IMR-90 (cell line): ENCODE data around the gene P3R3URF. TPM values are rescaled to one million over a fixed set of nuclear protein-coding genes. Genes with fewer than 3 reads are reported as not detected.

ENCODE experiments used
- ATAC-seq: fragments of 200-7000 bp; cut with Tn5 transposase; 2 replicates; pipeline ENCODE4 v1.9.1; 2020; ENCODE audit warnings: low read depth, mild to moderate bottlenecking, moderate library complexity
- BruUV-seq: library from RNA; stranded (reverse); fragments of 400-500 nt; replicated peaks from 2 replicates; lab custom pipeline; 2021; lab: Mats Ljungman, UMichigan
- CTCF ChIA-PET: fragments of 300-600 bp; formaldehyde crosslinking; extraction: SDS; loops from one replicate; lab custom pipeline; 2021; ENCODE audit warnings: antibody characterized with exemption; lab: Yijun Ruan, JAX
- POLR2A ChIA-PET: fragments of 300-600 bp; sonication (Branson Sonifier 250); formaldehyde crosslinking; loops from one replicate; lab custom pipeline; 2022; ENCODE audit warnings: antibody characterized with exemption; ENCODE audit not compliant: unreplicated experiment; lab: Charles Lee
- DNase-seq: peaks from one replicate; pipeline ENCODE4 v3.0.0; 2013
- H2AFZ ChIP-seq: replicated peaks from 2 replicates; pipeline ENCODE3; 2013; ENCODE audit warnings: low read length, mild to moderate bottlenecking; ENCODE audit not compliant: poor library complexity
- H2AK5ac ChIP-seq: 2 replicates; pipeline ENCODE4 v1.6.1; 2013; ENCODE audit warnings: low read depth, low read length, inconsistent platforms
- H2AK9ac ChIP-seq: replicated peaks from 2 replicates; pipeline ENCODE3; 2013; ENCODE audit warnings: mild to moderate bottlenecking, low read depth, low read length, moderate library complexity; ENCODE audit not compliant: poor library complexity
- H2BK120ac ChIP-seq: 2 replicates; pipeline ENCODE4 v1.6.1; 2013; ENCODE audit warnings: low read depth, low read length, inconsistent platforms
- H2BK15ac ChIP-seq: 3 replicates; pipeline ENCODE4 v1.6.1; 2013; ENCODE audit warnings: low read depth, low read length, inconsistent platforms
- H2BK20ac ChIP-seq: 2 replicates; pipeline ENCODE4 v1.6.1; 2013; ENCODE audit warnings: low read depth, mild to moderate bottlenecking, inconsistent platforms, low read length, moderate library complexity
- H2BK5ac ChIP-seq: 2 replicates; pipeline ENCODE4 v1.6.1; 2013; ENCODE audit warnings: mild to moderate bottlenecking, low read depth, low read length, inconsistent platforms; ENCODE audit not compliant: poor library complexity, severe bottlenecking
- H3K14ac ChIP-seq: replicated peaks from 2 replicates; pipeline ENCODE4 v1.6.1; 2013; ENCODE audit warnings: low read depth, low read length, inconsistent platforms
- H3K18ac ChIP-seq: 2 replicates; pipeline ENCODE4 v1.6.1; 2013; ENCODE audit warnings: low read depth, low read length, control low read depth
- H3K23ac ChIP-seq: 2 replicates; pipeline ENCODE4 v1.6.1; 2013; ENCODE audit warnings: low read depth, low read length, inconsistent platforms
- H3K27ac ChIP-seq: 2 replicates; pipeline ENCODE4 v1.5.1; 2013; ENCODE audit warnings: mild to moderate bottlenecking, control low read depth, low read length; ENCODE audit not compliant: insufficient read depth
- H3K27me3 ChIP-seq: 2 replicates; pipeline ENCODE4 v1.6.1; 2013; ENCODE audit warnings: low read length; ENCODE audit not compliant: control insufficient read depth, insufficient read depth
- H3K36me3 ChIP-seq: 2 replicates; pipeline ENCODE4 v1.6.1; 2013; ENCODE audit warnings: low read length, mixed read lengths; ENCODE audit not compliant: control insufficient read depth, insufficient read depth
- H3K4ac ChIP-seq: 2 replicates; pipeline ENCODE4 v1.6.1; 2013; ENCODE audit warnings: low read depth, low read length, inconsistent platforms
- H3K4me1 ChIP-seq: 2 replicates; pipeline ENCODE4 v1.6.1; 2013; ENCODE audit warnings: low read length, mixed read lengths; ENCODE audit not compliant: control insufficient read depth, insufficient read depth
- H3K4me2 ChIP-seq: 2 replicates; pipeline ENCODE4 v1.6.1; 2013; ENCODE audit warnings: low read depth, mild to moderate bottlenecking, control low read depth, low read length, moderate library complexity
- H3K4me3 ChIP-seq: 2 replicates; pipeline ENCODE4 v1.5.1; 2013; ENCODE audit warnings: low read depth, mild to moderate bottlenecking, control low read depth, low read length, moderate library complexity; ENCODE audit not compliant: insufficient read depth
- H3K56ac ChIP-seq: 2 replicates; pipeline ENCODE4 v1.6.1; 2013; ENCODE audit warnings: low read length, inconsistent platforms; ENCODE audit not compliant: insufficient read depth; ENCODE audit errors: extremely low read depth
- H3K79me1 ChIP-seq, 2 experiments: 2 replicates each; pipeline ENCODE4 v1.6.1; 2013; ENCODE audit warnings: low read length in 2 of 2, inconsistent platforms in 1 of 2, low read depth in 1 of 2
- H3K9ac ChIP-seq: 2 replicates; pipeline ENCODE4 v1.6.1; 2013; ENCODE audit warnings: low read depth, low read length, control low read depth
- H3K9me1 ChIP-seq: 2 replicates; pipeline ENCODE4 v1.6.1; 2013; ENCODE audit warnings: low read length, inconsistent platforms; ENCODE audit not compliant: insufficient read depth
- H3K9me3 ChIP-seq: 2 replicates; pipeline ENCODE4 v1.6.1; 2013; ENCODE audit warnings: low read length; ENCODE audit not compliant: control insufficient read depth, insufficient read depth
- H4K20me1 ChIP-seq: 2 replicates; pipeline ENCODE4 v1.6.1; 2013; ENCODE audit warnings: low read length, inconsistent platforms; ENCODE audit not compliant: insufficient read depth
- H4K5ac ChIP-seq: 2 replicates; pipeline ENCODE4 v1.6.1; 2013; ENCODE audit warnings: mild to moderate bottlenecking, low read depth, low read length, control low read depth
- H4K8ac ChIP-seq, 2 experiments: 2 replicates each; pipeline ENCODE4 v1.6.1; 2013; ENCODE audit warnings: low read depth in 2 of 2, low read length in 2 of 2, control low read depth in 1 of 2, inconsistent platforms in 1 of 2
- H4K91ac ChIP-seq: 2 replicates; pipeline ENCODE4 v1.6.1; 2013; ENCODE audit warnings: low read depth, low read length, inconsistent platforms; ENCODE audit not compliant: insufficient read depth
- BHLHE40 ChIP-seq: fragments of 150-350 bp; IDR thresholded peaks from 2 replicates; pipeline ENCODE4 v1.6.1; 2016; ENCODE audit warnings: mild to moderate bottlenecking, low read depth, low read length
- WGBS, 2 experiments: methylation state at CpG; one replicate each; pipeline versions ENCODE4 v1.1.5 to v1.1.7; 2013; ENCODE audit warnings: missing lambda C conversion rate in 2 of 2; ENCODE audit not compliant: insufficient read length in 1 of 2; ENCODE audit errors: extremely low coverage in 2 of 2; 5-methylcytosine and 5-hydroxymethylcytosine counted together
- dilution Hi-C: fragments of 300-500 bp; cut with HindIII; formaldehyde crosslinking; loops from one replicate; pipeline ENCODE4 v1.14.3; 2018; ENCODE audit warnings: low sequenced_read_pairs; ENCODE audit not compliant: unreplicated experiment
- in situ Hi-C: fragments of 300-500 bp; cut with MboI; formaldehyde crosslinking; loops from 3 replicates; pipeline ENCODE4 v1.14.3; 2019; ENCODE audit warnings: low sequenced_read_pairs, inconsistent platforms, mixed read lengths
- intact Hi-C: fragments of 100-400 bp; cut with micrococcal nuclease; formaldehyde crosslinking; loops from 2 replicates; pipeline ENCODE4 v1.10.0; 2022
- polyA plus RNA-seq, 3 experiments: library from polyadenylated mRNA; depleted of rRNA; stranded (reverse); fragments of >200 nt; gene quantifications; 2 replicates each; pipeline ENCODE4 v1.2.3, GENCODE V29; 2012; ENCODE audit warnings: low replicate concordance in 1 of 3
- total RNA-seq: library from RNA; depleted of rRNA; stranded (reverse); fragments of >200 nt; gene quantifications from 2 replicates; pipeline ENCODE4 v1.2.3, GENCODE V29; 2012

P3R3URF gene
- total and polyA plus RNA-seq, 2 of the 4 experiments (the other 2 are of a cell fraction): not detected

DNA sequence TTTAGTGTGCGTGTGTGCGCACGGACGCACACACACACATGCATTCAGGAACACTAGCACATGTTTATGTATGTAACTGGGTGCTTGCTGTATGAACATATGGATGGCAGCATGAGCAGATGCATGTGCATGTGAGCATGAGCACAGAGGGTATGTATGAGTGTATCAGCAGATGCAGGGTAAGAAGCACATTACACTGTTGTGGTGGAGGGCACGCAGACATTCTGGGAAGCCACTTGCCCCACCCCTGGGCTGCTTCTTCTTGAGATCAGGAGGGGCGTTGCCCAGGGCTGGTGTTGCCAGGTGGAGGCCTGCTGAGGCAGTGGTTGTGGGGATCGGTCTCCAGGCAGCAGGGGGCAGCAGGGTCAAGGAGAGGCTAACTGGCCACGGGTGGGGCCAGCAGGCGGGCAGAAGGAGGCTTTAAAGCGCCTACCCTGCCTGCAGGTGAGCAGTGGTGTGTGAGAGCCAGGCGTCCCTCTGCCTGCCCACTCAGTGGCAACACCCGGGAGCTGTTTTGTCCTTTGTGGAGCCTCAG lies 3.9 kb upstream of the P3R3URF start:
- no peak for TF ChIP-seq BHLHE40
- no peaks in the 10 kb centered on the region for H3K79me1 ChIP-seq
- WGBS, 2 experiments: 55% methylated on average over 6 of the region's 12 CpGs; no CpG with 5 or more reads in 1 of the 2 experiments
- H3K56ac ChIP-seq: no peak overlapping the region
- CTCF ChIA-PET: interaction anchor here (3.5 kb wide), 1 partner anchor 44 kb away, joined by 21 read pairs; no protein-coding TSS in a partner anchor
- H3K36me3 ChIP-seq: no peaks in the 10 kb centered on the region
- no peak overlapping the region for H2BK120ac ChIP-seq
- H2BK5ac ChIP-seq: no peak overlapping the region
- H3K14ac ChIP-seq: no peak overlapping the region
- ATAC-seq (no peak), DNase-seq (no peak)
- H4K91ac ChIP-seq: no peak overlapping the region
- no peaks in the 10 kb centered on the region for H3K27me3 ChIP-seq
- H3K18ac ChIP-seq: no peak overlapping the region
- peaks cover 18% of the 10 kb centered on the region for H3K9me1 ChIP-seq
- H3K4ac ChIP-seq: no peak overlapping the region; the same call in 1 of the 2 replicates
- no peak overlapping the region for H4K5ac ChIP-seq
- no peak overlapping the region for H3K9ac ChIP-seq
- dilution Hi-C loops: loop anchor here (25.0 kb wide), 1 partner anchor 143 kb away; no protein-coding TSS in a partner anchor
- no peak overlapping the region for H2AFZ ChIP-seq
- intact Hi-C loops: no loop called here
- no peak overlapping the region for H2BK20ac ChIP-seq
- H3K4me3 ChIP-seq: no peak overlapping the region
- no peak overlapping the region for H3K27ac ChIP-seq
- H3K23ac ChIP-seq: no peak overlapping the region
- POLR2A ChIA-PET: no interaction called here
- peak overlapping the region; percentile 71; the same call in 1 of the 2 replicates for H2AK5ac ChIP-seq
- no peak overlapping the region for H3K4me2 ChIP-seq
- no peaks in the 10 kb centered on the region for H3K9me3 ChIP-seq
- peaks cover 16% of the 10 kb centered on the region for H3K4me1 ChIP-seq
- no TSS peak for BruUV-seq
- no peak overlapping the region for H2BK15ac ChIP-seq
- H2AK9ac ChIP-seq: no peak overlapping the region
- H4K20me1 ChIP-seq: no peaks in the 10 kb centered on the region
- H4K8ac ChIP-seq: no peak overlapping the region
- in situ Hi-C loops: no loop called here
